RWPE2 (cell line): ENCODE measurements around the gene RPL7A.
A peak's percentile ranks its signal among the peaks of the same experiment; 100 is the strongest.
"Not testable (repeated sequence)": the region's sequence is repeated elsewhere in the genome, so short reads cannot be mapped to it uniquely, and the experiment has no call there.

Source experiments
- ATAC-seq: fragments of 200-7000 bp; cut with Tn5 transposase; 3 replicates; pipeline ENCODE4 v1.9.1; 2021; ENCODE audit warnings: low read depth
- DNase-seq: peaks from one replicate; pipeline ENCODE4 v3.0.0-alpha.2; 2020; ENCODE audit warnings: low spot score
- H3K27ac ChIP-seq: fragments of 450-650 bp; 2 replicates; pipeline ENCODE4 v1.5.1; 2017; ENCODE audit warnings: mild to moderate bottlenecking; ENCODE audit not compliant: poor library complexity, severe bottlenecking
- H3K27me3 ChIP-seq: fragments of 250-450 bp; sonication (Bioruptor Pico); 2 replicates; pipeline ENCODE4 v1.5.1; 2021; ENCODE audit warnings: mild to moderate bottlenecking, moderate library complexity; ENCODE audit not compliant: insufficient read depth, poor library complexity, severe bottlenecking
- H3K36me3 ChIP-seq: fragments of 250-450 bp; sonication (Bioruptor Pico); 2 replicates; pipeline ENCODE4 v1.5.1; 2020; ENCODE audit warnings: low read depth, mild to moderate bottlenecking, moderate library complexity
- H3K4me1 ChIP-seq: fragments of 250-450 bp; sonication (Bioruptor Pico); 2 replicates; pipeline ENCODE4 v1.5.1; 2021; ENCODE audit warnings: mild to moderate bottlenecking, moderate library complexity; ENCODE audit not compliant: insufficient read depth, poor library complexity, severe bottlenecking
- H3K4me3 ChIP-seq: fragments of 250-450 bp; sonication (Bioruptor Pico); 2 replicates; pipeline ENCODE4 v1.5.1; 2021; ENCODE audit warnings: mild to moderate bottlenecking, moderate library complexity; ENCODE audit not compliant: severe bottlenecking
- H3K9me3 ChIP-seq: fragments of 250-450 bp; sonication (Bioruptor Pico); 2 replicates; pipeline ENCODE4 v1.5.1; 2021; ENCODE audit warnings: mild to moderate bottlenecking, moderate library complexity; ENCODE audit not compliant: severe bottlenecking
- TF ChIP-seq, protein P1 (sequence below): fragments of 450-650 bp; IDR thresholded peaks from one replicate; pipeline ENCODE4 v1.5.1; 2017; ENCODE audit warnings: mild to moderate bottlenecking, moderate library complexity; ENCODE audit not compliant: poor library complexity, severe bottlenecking

The RPL7A gene

DNA sequence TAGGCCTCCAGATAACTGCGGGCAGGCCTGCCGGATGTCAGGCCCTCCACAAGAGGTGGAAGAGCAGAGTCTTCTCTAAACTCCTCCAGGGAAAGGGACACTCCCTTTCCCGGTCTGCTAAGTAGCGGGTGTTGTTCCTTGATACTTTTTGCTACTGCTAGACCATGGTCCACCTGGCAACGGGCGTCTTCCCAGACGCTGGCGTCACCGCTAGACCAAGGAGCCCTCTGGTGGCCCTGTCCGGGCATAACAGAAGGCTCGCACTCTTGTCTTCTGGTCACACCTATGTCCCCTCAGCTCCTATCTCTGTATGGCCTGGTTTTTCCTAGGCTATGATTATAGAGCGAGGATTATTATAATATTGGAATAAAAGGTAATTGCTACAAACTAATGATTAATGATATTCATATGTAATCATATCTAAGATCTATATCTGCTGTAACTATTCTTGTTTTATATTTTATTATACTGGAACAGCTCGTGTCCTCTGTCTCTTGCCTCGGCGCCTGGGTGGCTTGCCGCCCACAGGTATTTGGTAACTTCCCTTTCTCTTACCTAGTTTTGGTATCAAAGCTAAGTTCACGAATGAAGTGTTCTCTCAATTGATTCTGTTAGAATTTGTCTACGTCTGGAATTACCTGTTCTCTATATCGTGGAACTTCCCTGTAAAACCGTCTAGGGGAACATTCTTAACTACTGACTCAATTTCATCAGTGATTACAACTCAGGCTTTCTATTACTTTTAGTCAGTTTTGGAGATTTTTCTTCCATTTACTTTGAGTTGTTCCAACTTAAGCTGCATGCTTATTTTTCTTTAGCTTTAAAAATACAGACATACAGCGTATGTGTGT lies 18.5 kb upstream of the RPL7A start:
- H3K4me1 ChIP-seq, DNase-seq, H3K27me3 ChIP-seq, H3K27ac ChIP-seq, H3K9me3 ChIP-seq, H3K4me3 ChIP-seq: not testable (repeated sequence)
- TF ChIP-seq, protein P1, sequence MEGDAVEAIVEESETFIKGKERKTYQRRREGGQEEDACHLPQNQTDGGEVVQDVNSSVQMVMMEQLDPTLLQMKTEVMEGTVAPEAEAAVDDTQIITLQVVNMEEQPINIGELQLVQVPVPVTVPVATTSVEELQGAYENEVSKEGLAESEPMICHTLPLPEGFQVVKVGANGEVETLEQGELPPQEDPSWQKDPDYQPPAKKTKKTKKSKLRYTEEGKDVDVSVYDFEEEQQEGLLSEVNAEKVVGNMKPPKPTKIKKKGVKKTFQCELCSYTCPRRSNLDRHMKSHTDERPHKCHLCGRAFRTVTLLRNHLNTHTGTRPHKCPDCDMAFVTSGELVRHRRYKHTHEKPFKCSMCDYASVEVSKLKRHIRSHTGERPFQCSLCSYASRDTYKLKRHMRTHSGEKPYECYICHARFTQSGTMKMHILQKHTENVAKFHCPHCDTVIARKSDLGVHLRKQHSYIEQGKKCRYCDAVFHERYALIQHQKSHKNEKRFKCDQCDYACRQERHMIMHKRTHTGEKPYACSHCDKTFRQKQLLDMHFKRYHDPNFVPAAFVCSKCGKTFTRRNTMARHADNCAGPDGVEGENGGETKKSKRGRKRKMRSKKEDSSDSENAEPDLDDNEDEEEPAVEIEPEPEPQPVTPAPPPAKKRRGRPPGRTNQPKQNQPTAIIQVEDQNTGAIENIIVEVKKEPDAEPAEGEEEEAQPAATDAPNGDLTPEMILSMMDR = peak; percentile 79
- peaks cover 39% of the 10 kb centered on the region for H3K36me3 ChIP-seq
- ATAC-seq = peak; percentile 55; the same call in 2 of the 3 replicates

DNA sequence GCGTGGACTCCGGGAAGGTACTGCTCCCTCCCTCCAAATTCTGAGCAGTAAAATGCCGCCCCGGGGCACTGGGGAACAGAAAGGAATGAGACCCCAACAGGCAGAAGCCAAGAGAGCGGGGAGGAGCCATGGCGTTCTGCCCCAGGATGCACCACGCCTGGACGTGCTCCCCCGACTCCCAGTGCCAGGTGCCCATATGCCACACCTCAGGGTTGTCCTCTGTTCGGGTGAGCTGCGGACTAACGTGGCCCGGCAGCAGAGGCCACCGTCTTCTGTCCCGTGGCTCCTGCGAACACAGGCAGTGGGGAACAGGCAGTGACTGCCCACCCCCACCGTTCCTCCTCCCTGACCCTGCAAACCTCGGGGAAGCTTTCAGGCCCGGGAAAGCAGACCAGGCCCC lies 16.8 kb upstream of the RPL7A start:
- Histone ChIP-seq H3K27me3 (no peaks in the 10 kb centered on the region), H3K4me1 (no peaks in the 10 kb centered on the region), H3K9me3 (no peaks in the 10 kb centered on the region), H3K36me3 (peaks cover 44% of the 10 kb centered on the region), H3K4me3 (no peak overlapping the region), H3K27ac (no peak overlapping the region)
- no peak for DNase-seq
- ATAC-seq = no peak
- TF ChIP-seq, protein P1 = no peak

DNA sequence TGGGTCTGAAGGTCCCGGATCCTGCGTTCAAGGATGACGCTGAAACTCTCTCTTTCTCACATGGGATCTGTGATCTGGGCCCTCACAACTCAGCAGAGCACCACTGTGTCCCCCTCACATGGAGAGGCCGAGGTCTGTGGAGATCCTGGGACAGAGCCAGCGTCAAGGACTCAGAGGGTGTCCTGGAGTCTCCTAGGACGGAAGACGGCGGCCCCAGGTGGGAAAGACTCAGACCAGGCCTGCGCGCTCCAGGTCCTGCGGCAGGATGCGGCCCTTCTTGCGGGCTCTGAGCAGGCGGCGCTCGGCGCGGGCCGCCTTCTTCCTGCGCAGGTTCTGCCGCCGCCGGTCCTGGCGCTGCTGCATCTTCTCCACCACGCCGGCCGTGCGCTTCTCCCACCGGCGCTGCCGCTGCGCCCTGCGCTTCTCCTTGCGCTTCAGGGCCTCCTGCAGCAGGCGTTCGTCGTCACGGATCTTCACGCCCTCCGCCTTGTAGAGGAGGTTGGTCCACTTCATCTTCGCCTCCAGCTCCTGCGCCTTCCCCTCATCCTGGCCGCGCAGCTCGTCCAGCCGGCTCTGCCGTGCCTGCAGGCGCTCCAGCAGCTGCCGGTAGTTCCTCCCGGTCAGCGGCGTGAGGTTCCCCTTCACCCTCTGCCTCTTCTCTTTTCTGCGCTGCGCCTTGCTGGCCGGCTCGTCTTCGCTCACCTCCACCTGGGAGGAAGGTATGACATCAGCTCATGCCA lies 16.2 kb upstream of the RPL7A start:
- Histone ChIP-seq H3K36me3 (peaks cover 44% of the 10 kb centered on the region), H3K4me3 (no peak overlapping the region), H3K9me3 (no peaks in the 10 kb centered on the region), H3K27ac (no peak overlapping the region), H3K4me1 (no peaks in the 10 kb centered on the region), H3K27me3 (no peaks in the 10 kb centered on the region)
- ATAC-seq = no peak
- no peak for DNase-seq
- TF ChIP-seq, protein P1 = no peak

DNA sequence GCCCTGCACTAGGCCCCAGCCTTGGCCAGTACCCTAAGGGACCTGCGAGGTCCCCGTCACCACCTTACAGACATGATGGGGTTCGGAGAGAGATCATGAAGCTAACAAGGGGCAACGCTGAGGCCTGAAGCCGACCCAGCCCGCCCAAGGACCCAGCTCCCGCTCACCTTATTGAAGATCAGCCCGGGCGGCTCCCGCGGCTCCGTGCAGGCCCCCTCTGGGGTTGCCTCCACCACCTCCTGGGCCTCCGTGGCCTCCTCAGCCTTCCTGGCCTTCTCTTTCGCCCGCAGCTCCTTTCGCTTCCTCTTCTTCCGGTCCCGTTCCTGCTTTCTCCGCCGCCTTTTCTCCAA lies 15.7 kb upstream of the RPL7A start:
- H3K27ac ChIP-seq = no peak overlapping the region
- H3K36me3 ChIP-seq = peaks cover 44% of the 10 kb centered on the region

More for the DNA sequence above, 15.7 kb upstream of the RPL7A start:
- no peaks in the 10 kb centered on the region for H3K9me3 ChIP-seq
- DNase-seq (no peak), ATAC-seq (no peak)
- no peaks in the 10 kb centered on the region for H3K4me1 ChIP-seq
- no peak overlapping the region for H3K4me3 ChIP-seq
- no peaks in the 10 kb centered on the region for H3K27me3 ChIP-seq
- TF ChIP-seq, protein P1 = no peak
